ENCODE data around the gene SLC6A1.

SLC6A1 gene

DNA sequence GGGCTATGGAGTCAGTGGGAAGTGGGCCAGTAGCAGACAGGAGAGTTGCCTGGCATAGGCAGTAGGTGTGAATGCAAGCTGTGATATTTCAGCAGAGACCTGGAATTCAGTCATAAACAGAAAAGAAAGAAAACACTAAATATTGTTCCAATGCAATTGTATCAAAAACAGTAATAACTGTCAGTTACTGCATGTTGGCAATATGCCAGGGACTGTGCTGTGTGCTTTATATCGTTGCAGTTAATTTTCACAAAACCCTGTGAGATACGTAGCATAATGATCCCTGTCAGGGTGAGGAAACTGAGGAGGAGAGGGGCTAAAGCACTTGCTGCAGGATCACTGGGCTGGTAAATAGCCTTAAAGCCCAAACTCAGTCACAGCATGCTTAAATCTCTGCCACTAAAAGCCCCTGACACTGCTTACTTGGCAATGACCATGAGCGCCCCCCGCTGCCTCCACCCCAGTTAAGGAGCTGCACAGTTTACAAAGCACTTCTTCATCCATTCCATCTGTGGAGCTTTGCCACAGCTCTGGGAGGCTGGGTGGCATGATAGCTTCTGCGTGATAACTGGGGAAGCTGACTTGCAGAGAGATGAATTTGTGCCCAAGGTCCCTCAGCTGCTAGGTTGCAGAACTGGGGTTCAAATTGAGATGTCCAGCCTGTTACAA is 3.9 kb downstream of the SLC6A1 start:
- DNase-seq: no peak

DNA sequence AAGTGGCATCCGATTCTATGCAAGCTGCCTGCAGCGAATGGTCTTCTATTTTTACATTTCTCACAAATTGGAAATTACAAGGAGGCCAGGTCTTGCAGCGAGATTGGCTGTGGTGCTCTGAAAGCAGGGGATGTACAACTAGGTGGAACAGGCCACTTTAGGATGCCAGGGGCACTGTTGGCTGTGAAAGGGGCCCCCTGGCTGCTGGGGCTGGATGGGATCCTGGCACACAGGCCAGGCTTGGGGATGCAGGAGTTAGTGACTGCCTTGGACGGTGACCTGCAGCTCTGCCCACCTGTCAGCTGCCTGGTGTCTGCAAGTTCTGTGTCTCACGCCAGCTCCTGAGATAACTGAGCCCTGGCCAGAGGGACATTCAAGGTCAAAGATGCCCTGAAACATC is 4.6 kb downstream of the SLC6A1 start:
- no peak for DNase-seq

DNA sequence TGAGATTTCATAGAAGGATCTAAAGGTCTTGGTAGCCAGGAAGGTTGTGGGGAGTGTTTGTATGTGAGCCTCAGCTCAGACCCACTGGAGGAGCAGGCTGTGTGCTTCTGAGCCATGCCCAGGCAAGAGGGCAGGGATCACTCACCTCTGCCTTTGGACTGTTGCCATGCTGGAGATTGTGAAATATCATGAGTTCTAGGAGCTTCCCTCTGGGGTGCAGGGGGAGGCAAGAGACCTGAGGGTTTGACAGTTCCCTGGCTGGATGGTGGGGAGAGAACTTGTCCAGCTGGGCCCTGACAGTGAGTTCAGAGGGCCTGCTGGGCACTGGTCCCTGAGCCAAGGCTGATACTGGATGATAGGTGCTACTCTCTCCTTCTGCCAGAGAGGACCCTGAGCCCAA is 6.0 kb downstream of the SLC6A1 start:
- DNase-seq: no peak

GRCh38 chr3:10999221-11000107 is 6.9 kb downstream of the SLC6A1 start:
- DNase-seq: no peak

GRCh38 chr3:11000528-11000927 is 8.0 kb downstream of the SLC6A1 start:
- DNase-seq: no peak

DNA sequence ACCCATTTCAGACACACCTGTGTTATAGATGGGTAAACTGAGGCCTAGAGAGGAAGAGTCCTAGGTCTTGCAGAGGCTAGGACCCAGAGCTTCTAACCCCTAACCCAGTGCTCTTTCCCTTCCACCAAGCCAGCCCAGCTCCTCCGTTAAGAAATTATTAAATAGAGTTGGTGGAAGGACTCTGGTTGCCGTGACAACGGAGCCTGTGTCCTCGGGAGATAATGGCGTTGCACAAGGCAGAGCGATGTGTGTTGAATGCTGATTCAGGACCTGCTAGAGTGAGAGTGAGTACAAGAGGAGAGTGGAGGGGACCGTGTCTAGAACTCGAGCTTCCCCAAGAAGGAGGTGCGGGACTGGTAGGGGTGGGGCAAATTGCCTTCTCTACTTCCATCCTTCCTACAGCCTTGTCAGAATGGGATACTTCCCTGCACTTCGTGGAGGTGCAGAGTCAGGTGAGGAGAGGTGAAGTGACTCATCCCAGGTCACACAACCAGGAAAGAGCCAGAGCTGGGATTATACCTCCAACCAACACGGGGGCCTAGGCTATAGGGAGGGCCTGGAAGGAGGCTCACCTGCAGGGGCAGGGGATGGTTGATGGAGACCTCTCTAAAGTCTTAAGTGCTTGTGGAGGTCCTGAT is 8.6 kb downstream of the SLC6A1 start:
- no peak for DNase-seq

- DNase-seq: no peak
These were observed 9.1 kb downstream of the SLC6A1 start for GRCh38 chr3:11001658-11002021.

DNA sequence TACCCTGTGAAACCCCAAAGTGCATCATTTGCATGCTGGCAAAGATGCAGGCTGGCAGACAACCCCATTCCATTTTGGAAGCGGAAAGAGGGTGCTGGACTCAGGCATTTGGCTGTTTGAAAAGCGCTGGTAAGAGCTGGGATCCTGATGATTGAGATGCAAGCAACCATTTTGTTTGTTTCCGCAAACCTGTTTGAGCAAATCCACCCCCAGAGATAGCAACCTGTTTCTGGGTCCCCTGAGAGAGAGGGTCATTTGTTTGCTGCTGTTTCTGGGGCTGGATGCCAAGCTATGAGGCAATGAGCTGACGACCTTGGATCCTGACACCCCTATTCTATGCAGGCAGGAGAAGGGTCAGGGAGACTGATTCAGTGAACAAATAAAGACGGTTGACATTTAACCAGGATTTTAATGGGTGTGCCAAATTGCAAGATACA is 9.8 kb downstream of the SLC6A1 start:
- DNase-seq: no peak

GRCh38 chr3:11004563-11004962 is 12.0 kb downstream of the SLC6A1 start:
- DNase-seq: no peak

- no peak for DNase-seq
These were observed 13.2 kb downstream of the SLC6A1 start for GRCh38 chr3:11005686-11006256.

DNA sequence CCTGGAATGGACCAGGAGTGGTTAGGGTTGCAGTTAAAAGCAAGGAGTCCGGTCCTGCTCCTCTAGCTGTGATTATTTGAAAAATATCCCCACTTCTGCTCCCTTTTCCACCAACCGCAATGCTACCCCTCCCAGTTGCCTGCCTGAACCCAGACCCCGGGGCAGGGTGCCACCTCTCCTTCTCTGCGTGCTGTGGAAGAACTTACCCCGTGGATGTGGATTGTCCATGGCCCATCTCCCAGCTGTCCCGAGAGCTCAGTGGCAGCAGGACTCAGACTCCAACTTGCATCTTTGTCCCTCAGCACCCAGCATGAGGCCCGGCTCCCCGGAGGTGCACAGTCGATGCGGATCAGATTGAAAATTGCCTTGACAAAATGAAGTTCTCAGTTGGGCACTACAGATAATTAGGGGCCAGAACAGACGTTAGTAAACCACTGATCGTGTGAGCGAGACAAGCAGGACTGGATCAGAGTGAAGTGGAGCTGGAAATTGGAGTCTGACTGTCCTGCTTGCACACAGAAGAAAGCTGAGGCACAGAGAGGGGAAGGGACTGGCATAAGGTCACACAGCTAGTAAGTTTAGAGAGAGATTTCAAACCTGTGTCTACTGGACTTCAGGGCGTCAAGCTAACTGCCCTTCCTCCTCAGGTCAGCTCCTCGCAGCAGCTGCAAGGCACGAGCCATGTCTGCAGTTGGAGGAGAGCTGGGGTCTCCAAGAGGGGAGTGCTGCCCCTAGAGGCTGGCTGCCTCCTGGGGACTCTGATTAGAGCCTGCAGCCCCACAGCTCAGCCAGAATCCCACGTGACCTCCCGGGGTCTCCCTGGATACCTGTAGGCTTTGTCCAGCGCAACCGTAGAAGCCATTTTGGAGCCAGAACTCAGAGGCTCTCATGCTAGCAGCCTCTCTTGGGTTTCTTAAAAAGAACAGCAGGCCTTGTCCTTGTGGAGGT is 14.7 kb downstream of the SLC6A1 start:
- no peak for DNase-seq

GRCh38 chr3:11009898-11010297 is 17.4 kb downstream of the SLC6A1 start:
- no peak for DNase-seq

DNA sequence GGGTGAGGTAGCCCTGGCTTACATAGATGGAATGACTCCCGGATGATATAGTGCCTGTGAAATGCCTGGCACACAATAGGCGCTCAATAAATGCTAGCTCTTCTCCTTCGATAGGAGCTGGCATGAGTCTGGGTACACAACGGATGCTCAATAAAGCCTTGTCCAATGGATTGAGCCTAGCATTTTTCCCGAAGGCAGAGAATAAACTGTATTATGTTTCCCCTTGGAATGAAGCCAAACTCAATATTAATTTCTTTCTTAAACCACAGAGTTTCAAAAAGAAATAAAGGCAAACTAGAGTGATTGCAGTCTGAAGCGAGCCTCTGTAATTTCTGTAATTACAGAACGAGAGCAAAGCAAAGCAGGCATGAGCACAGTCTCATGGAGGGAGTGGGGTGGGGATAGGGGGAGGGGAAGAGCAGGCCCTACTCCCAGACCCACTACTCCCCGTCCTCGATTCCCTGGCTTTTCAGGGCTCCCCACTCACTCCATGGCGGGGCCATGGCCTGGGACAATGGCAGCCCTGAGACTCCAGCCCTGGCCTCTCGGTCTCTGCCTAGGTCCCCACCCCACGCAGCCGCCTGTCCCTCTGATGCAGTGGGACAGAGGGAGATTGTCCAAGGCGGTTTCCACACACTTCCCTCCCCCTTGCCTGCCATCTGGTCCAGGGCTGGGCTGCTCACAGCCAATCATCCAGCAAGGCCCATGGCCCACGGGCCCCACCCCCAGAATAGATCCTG is 18.0 kb downstream of the SLC6A1 start:
- DNase-seq: no peak

DNA sequence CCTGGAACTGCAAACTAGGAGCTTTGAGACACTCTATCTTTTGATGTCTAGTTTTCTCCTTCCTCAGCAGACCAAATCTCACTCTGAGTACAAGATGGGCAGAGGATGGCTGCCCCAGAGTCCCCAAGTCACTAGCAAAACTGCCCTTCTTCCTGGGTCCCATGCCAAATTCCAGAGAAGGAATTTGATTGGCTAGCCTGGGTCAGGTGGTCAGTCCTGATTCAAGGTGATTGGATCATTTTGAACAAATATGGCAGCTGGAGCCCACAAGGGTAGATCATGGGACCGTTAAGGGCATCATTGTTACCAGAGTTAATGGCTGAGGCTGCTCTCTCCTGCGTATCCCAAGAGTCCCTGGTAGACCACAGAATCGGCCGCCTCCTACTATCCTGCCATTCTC is 21.7 kb downstream of the SLC6A1 start:
- DNase-seq: no peak

DNA sequence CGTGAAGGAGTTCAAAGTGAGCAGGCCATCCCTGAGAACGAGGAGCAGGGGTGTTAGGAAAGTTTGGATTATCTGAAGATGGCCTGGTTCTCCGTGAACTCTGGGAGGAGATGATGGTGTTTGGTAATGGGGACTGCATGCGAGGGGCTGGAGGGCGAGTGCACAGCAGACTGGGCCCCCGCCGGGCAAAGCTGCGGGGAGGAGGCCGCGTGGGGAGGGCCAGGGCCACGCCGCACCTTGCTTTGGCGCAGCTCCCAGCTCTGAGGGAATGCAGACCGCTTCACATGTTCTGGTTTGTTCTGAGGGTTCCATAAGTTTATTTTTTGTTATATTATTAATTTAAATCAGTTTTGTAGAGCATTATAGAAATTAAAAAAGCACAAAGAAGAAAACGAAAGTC is 22.2 kb downstream of the SLC6A1 start:
- DNase-seq: no peak

GRCh38 chr3:11015369-11015768 is 22.8 kb downstream of the SLC6A1 start:
- DNase-seq: no peak

DNA sequence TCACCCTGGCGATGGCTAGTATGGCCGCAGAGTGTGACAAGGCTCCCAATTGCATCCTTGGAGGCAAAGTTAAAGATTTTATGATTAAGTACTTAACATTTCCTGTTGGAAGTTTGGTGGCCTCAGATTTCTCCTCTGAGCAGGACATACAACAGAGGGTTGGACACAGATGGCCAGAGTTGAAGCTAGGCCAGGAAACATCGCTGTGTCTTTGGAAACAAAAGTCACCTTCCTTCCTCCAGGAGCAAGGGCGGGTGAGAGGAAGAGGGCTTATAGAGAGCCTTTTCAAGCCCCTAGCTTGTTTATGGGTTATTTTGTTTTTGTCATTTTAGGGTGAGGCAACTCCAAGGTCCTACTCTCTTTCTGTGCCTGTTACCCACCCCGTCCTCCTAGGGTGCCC is 24.2 kb downstream of the SLC6A1 start:
- DNase-seq: no peak

DNA sequence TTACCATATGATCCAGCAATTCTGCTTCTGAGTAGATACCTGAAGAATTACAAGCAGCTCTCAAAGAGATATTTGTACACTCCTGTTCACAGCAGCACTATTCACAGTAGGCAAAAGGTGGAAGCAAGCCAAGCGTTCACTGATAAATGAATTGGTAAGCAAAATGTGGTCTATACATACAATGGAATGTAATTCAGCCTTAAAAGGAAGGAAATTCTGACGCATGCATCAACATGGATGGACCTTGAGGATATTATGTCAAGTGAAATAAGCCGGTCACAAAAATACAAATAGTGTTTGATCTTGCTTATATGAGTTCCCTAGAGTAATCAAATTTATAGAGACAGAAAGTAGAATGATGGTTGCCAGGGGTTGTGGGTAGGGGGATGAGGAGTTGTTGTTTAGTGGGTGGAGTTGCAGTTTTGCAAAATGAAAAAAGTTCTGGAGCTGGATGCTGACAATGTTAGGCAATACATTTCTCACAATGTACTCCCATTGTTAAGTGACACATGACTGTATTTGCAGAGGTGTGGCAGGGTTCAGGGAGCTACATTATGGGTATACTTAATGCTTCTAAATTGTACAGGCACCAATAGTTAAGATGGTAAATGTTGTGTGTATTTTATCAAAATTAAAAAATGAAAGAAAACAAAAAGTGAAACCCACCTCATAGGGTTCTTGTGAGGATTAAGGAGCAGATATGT is 26.7 kb downstream of the SLC6A1 start:
- no peak for DNase-seq

GRCh38 chr3:11020764-11021163 is 28.2 kb downstream of the SLC6A1 start:
- no peak for DNase-seq

DNA sequence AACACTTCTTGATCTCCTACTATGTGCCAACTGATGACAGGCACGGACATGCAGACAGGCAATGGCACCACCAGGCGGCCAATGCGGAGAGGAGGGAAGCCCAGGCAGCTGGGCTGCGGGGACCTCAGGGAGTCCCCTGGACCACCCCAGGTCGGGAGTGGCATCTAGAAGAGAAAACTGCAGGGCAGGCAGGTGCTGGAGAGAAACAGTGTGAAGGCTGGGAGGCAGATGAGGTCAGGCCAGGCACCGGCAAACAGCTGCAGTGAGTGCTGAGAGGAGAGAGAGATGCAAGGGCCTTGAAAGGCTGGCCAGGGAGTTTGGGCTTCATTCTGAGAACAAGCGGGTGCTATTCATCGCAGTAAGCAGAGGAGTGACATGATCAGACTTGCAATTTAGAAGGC is 29.1 kb downstream of the SLC6A1 start:
- DNase-seq: no peak

GRCh38 chr3:11022115-11022514 is 29.6 kb downstream of the SLC6A1 start:
- no peak for DNase-seq

Data from GDM1 (cell line).